BLaER1 (cell line): Measurements from ENCODE around the gene ATP2B2.

Experiments
- H3K27ac ChIP-seq: shearing (Covaris generic); formaldehyde crosslinking; 2 replicates; pipeline ENCODE4 v1.8.1; 2022
- H3K27me3 ChIP-seq: shearing (Covaris generic); formaldehyde crosslinking; 2 replicates; pipeline ENCODE4 v1.8.1; 2022
- H3K36me3 ChIP-seq: shearing (Covaris generic); formaldehyde crosslinking; 2 replicates; pipeline ENCODE4 v1.8.1; 2022
- H3K4me1 ChIP-seq: shearing (Covaris generic); formaldehyde crosslinking; 2 replicates; pipeline ENCODE4 v1.8.1; 2022
- H3K4me2 ChIP-seq: shearing (Covaris generic); formaldehyde crosslinking; 2 replicates; pipeline ENCODE4 v1.8.1; 2022
- H3K4me3 ChIP-seq: shearing (Covaris generic); formaldehyde crosslinking; 2 replicates; pipeline ENCODE4 v1.8.1; 2022
- H3K9ac ChIP-seq: shearing (Covaris generic); formaldehyde crosslinking; 2 replicates; pipeline ENCODE4 v1.8.1; 2022
- H3K9me3 ChIP-seq: shearing (Covaris generic); formaldehyde crosslinking; 2 replicates; pipeline ENCODE4 v1.8.1; 2022
- H4K20me1 ChIP-seq: shearing (Covaris generic); formaldehyde crosslinking; 2 replicates; pipeline ENCODE4 v1.8.1; 2022
- Cebpa-rat ChIP-seq: shearing (Covaris generic); IDR thresholded peaks from 2 replicates; pipeline ENCODE4 v1.8.1; 2022

The ATP2B2 gene

GRCh38 chr3:10291641-10292040 is 213.7 kb downstream of the ATP2B2 start:
- H3K9me3 ChIP-seq, result peaks cover 4% of the 10 kb centered on the region
- H3K36me3 ChIP-seq, result peaks cover 53% of the 10 kb centered on the region
- H3K9ac ChIP-seq, result peak overlapping the region; percentile 32; the same call in 1 of the 2 replicates
- H3K4me2 ChIP-seq, result peak overlapping the region; percentile 92
- no peaks in the 10 kb centered on the region for H3K27me3 ChIP-seq
- no peak for TF ChIP-seq Cebpa-rat
- H3K27ac ChIP-seq, result peak overlapping the region; percentile 76
- H3K4me1 ChIP-seq, result peaks cover 87% of the 10 kb centered on the region
- no peaks in the 10 kb centered on the region for H4K20me1 ChIP-seq
- no peak overlapping the region for H3K4me3 ChIP-seq

DNA sequence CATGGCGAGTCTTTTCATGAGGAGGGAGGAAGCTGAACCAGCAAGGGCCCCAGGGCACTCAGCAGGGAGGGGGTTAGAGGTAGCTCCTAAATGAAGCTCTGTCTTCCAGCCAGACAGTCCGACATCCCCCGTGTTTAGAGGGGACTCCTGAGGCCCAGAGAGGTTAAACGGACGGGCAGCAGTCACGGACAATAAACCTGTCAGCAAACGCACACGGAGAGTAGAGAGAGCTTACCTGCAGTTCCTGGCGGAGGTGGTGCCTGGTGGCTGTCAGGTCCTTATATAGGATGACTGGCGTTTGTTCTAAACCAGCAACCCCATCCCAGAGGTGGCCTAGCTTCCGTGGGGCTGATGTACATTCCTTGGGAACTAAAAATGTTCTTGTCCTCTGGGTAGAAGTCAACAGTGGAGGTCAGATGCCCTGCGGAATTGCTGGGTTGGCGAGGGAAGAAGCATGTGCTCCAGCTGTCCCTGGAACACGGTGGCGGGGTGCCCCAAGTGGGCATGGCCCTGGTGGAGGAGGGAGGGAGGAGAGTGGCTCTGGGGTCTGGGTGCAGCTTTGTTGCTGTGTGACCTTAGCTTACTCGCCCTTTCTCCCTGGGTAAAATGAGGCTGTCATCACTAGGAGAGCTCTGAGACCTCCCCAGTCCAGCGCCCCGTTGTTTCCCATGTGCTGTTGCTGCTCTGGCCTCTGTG is 214.8 kb downstream of the ATP2B2 start:
- H3K27me3 ChIP-seq, result no peaks in the 10 kb centered on the region
- no peaks in the 10 kb centered on the region for H4K20me1 ChIP-seq
- no peak for TF ChIP-seq Cebpa-rat
- peak overlapping the region; percentile 76 for H3K27ac ChIP-seq
- peak overlapping the region; percentile 92 for H3K4me2 ChIP-seq
- H3K36me3 ChIP-seq, result peaks cover 51% of the 10 kb centered on the region
- no peak overlapping the region for H3K4me3 ChIP-seq
- H3K9me3 ChIP-seq, result no peaks in the 10 kb centered on the region
- peak overlapping the region; percentile 36; the same call in 1 of the 2 replicates for H3K9ac ChIP-seq
- H3K4me1 ChIP-seq, result peaks cover 97% of the 10 kb centered on the region

DNA sequence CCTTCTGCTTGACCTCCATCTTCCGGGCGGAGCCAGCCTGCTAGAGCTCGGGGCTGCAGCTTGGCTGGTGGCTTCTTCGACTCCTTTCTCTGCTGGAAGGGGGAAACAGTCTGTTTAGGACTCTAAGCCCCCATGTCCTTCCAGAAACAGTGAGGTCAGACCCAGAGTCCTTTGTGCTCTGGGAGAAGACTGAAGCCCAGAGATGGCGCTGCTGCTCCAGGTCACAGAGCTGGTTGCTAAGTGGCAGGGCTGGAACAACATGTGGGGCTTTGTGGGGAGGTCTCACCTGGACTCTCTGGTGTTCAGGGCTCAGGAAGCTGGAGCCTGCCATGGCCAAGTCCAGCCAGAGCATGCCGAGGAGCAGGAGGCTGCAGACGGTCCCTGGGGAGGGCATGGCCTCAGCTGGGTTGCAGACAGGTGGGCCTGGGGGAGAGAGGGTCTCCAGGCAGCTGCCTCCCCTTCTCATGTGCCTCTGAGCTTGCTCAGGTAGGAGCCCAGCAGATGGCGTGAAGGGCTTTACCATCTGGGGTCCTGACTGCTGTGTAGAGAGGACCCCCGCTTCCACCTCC is 215.5 kb downstream of the ATP2B2 start:
- H3K9me3 ChIP-seq, result no peaks in the 10 kb centered on the region
- H3K9ac ChIP-seq, result peak overlapping the region; percentile 36; the same call in 1 of the 2 replicates
- no peak for TF ChIP-seq Cebpa-rat
- no peak overlapping the region; the same call in 1 of the 2 replicates for H3K4me3 ChIP-seq
- no peaks in the 10 kb centered on the region for H4K20me1 ChIP-seq
- H3K27ac ChIP-seq, result peak overlapping the region; percentile 76
- H3K4me2 ChIP-seq, result peak overlapping the region; percentile 92
- no peaks in the 10 kb centered on the region for H3K27me3 ChIP-seq
- peaks cover 45% of the 10 kb centered on the region for H3K36me3 ChIP-seq
- H3K4me1 ChIP-seq, result peaks cover 100% of the 10 kb centered on the region

GRCh38 chr3:10289077-10289476 is 216.3 kb downstream of the ATP2B2 start:
- H3K27me3 ChIP-seq, result no peaks in the 10 kb centered on the region
- peak overlapping the region; percentile 92 for H3K4me2 ChIP-seq
- TF ChIP-seq Cebpa-rat, result no peak
- H3K27ac ChIP-seq, result peak overlapping the region; percentile 76
- H3K4me3 ChIP-seq, result no peak overlapping the region
- peaks cover 45% of the 10 kb centered on the region for H3K36me3 ChIP-seq
- H4K20me1 ChIP-seq, result no peaks in the 10 kb centered on the region
- peaks cover 100% of the 10 kb centered on the region for H3K4me1 ChIP-seq
- peak overlapping the region; percentile 57 for H3K9ac ChIP-seq
- H3K9me3 ChIP-seq, result no peaks in the 10 kb centered on the region

DNA sequence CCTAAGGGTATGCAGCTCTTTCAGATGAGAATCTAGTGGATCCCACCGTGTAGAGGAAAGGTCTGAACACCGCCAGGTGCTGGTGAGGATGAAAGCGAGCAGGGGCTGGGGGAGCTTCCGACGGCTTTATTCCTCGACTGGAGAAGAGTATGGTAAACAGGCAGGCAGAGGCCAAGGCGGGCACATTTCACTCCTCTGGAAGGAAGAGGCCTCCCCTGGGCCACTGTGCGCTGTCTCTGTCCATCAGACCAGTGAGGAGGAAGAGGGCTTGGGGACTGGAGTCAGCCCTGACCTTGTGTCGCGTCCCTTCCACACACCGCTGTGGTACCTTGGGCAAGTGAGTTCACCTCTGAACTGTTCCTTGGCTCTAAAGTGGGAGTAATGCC is 216.8 kb downstream of the ATP2B2 start:
- Histone ChIP-seq H3K36me3 (peaks cover 49% of the 10 kb centered on the region), H3K27ac (peak overlapping the region; percentile 76; the same call in 1 of the 2 replicates), H3K4me3 (no peak overlapping the region), H3K9ac (0 out of 2 replicates have a peak overlapping the region, but pooled peaks have one; percentile 57), H3K4me1 (peaks cover 100% of the 10 kb centered on the region), H3K27me3 (no peaks in the 10 kb centered on the region), H4K20me1 (no peaks in the 10 kb centered on the region), H3K4me2 (peak overlapping the region; percentile 92), H3K9me3 (no peaks in the 10 kb centered on the region)
- no peak for TF ChIP-seq Cebpa-rat

GRCh38 chr3:10287936-10288574 is 217.3 kb downstream of the ATP2B2 start:
- Histone ChIP-seq H3K4me3 (no peak overlapping the region), H3K9ac (no peak overlapping the region), H3K27me3 (no peaks in the 10 kb centered on the region), H3K36me3 (peaks cover 54% of the 10 kb centered on the region), H3K4me2 (peak overlapping the region; percentile 92), H3K27ac (peak overlapping the region; percentile 76; the same call in 1 of the 2 replicates), H4K20me1 (no peaks in the 10 kb centered on the region), H3K9me3 (no peaks in the 10 kb centered on the region), H3K4me1 (peaks cover 100% of the 10 kb centered on the region)
- TF ChIP-seq Cebpa-rat, result no peak

GRCh38 chr3:10286596-10287295 is 218.6 kb downstream of the ATP2B2 start:
- Histone ChIP-seq H3K36me3 (peaks cover 58% of the 10 kb centered on the region), H3K4me2 (peak overlapping the region; percentile 81; the same call in 1 of the 2 replicates), H3K4me3 (no peak overlapping the region), H3K27me3 (no peaks in the 10 kb centered on the region), H3K27ac (peak overlapping the region; percentile 43; the same call in 1 of the 2 replicates), H3K9ac (no peak overlapping the region), H3K9me3 (no peaks in the 10 kb centered on the region), H3K4me1 (peaks cover 100% of the 10 kb centered on the region), H4K20me1 (no peaks in the 10 kb centered on the region)
- no peak for TF ChIP-seq Cebpa-rat

GRCh38 chr3:10286133-10286524 is 219.3 kb downstream of the ATP2B2 start:
- Histone ChIP-seq H3K9me3 (no peaks in the 10 kb centered on the region), H3K4me3 (no peak overlapping the region), H3K4me2 (peak overlapping the region; percentile 81), H3K27me3 (no peaks in the 10 kb centered on the region), H3K4me1 (peaks cover 100% of the 10 kb centered on the region), H3K27ac (peak overlapping the region; percentile 43), H3K36me3 (peaks cover 60% of the 10 kb centered on the region), H3K9ac (no peak overlapping the region), H4K20me1 (no peaks in the 10 kb centered on the region)
- no peak for TF ChIP-seq Cebpa-rat

- H4K20me1 ChIP-seq, result no peaks in the 10 kb centered on the region
- peak overlapping the region; percentile 81 for H3K4me2 ChIP-seq
- H3K27ac ChIP-seq, result peak overlapping the region; percentile 78
- H3K36me3 ChIP-seq, result peaks cover 66% of the 10 kb centered on the region
- peak overlapping the region; percentile 34; the same call in 1 of the 2 replicates for H3K9ac ChIP-seq
- no peak for TF ChIP-seq Cebpa-rat
- H3K4me3 ChIP-seq, result no peak overlapping the region
- no peaks in the 10 kb centered on the region for H3K27me3 ChIP-seq
- H3K9me3 ChIP-seq, result no peaks in the 10 kb centered on the region
- peaks cover 100% of the 10 kb centered on the region for H3K4me1 ChIP-seq
Measured at GRCh38 chr3:10285272-10286132, 219.9 kb downstream of the ATP2B2 start.
